ENCODE results near the gene RNF207.

GRCh38 chr1:6239213-6239752 lies 33.4 kb downstream of the RNF207 start:
- TF ChIP-seq POLR2AphosphoS5 (IDR thresholded peaks at IDR 0.05; ENCODE audit: low read depth, low read length) (no peak), CTCF (IDR thresholded peaks at IDR 0.05) (no peak)

Data from Panc1 (cell line).